Karpas-422 (cell line): ENCODE measurements around the gene AMDHD1. TPM values are rescaled to one million over a fixed set of nuclear protein-coding genes. Genes with fewer than 3 reads are reported as not detected.

Source experiments
- DNase-seq: peaks from one replicate; pipeline ENCODE4 v3.0.0-alpha.2; 2015
- H2AFZ ChIP-seq: fragments of 200-600 bp; sonication (generic); 2 replicates; pipeline ENCODE4 v1.6.1; 2014; ENCODE audit warnings: antibody characterized with exemption, low read length, mixed read lengths
- H3K27ac ChIP-seq: fragments of 200-600 bp; sonication (generic); 2 replicates; pipeline ENCODE4 v1.5.1; 2014; ENCODE audit warnings: mild to moderate bottlenecking, low read length, moderate library complexity
- H3K27me3 ChIP-seq: fragments of 200-600 bp; sonication (generic); 2 replicates; pipeline ENCODE4 v1.6.1; 2014; ENCODE audit warnings: low read length, mixed read lengths
- H3K36me3 ChIP-seq: fragments of 200-600 bp; sonication (generic); 2 replicates; pipeline ENCODE4 v1.6.1; 2014; ENCODE audit warnings: low read length, mixed read lengths; ENCODE audit not compliant: insufficient read depth
- H3K4me1 ChIP-seq: fragments of 200-600 bp; sonication (generic); 2 replicates; pipeline ENCODE4 v1.6.1; 2014; ENCODE audit warnings: mild to moderate bottlenecking, low read length, mixed read lengths
- H3K4me2 ChIP-seq: fragments of 200-600 bp; sonication (generic); 2 replicates; pipeline ENCODE4 v1.6.1; 2014; ENCODE audit warnings: low read length, low read depth, mild to moderate bottlenecking; ENCODE audit not compliant: poor library complexity, severe bottlenecking
- H3K4me3 ChIP-seq: fragments of 200-600 bp; sonication (generic); 2 replicates; pipeline ENCODE4 v1.5.1; 2014; ENCODE audit warnings: mild to moderate bottlenecking, antibody characterized with exemption, low read length, mixed read lengths
- H3K79me2 ChIP-seq: fragments of 200-600 bp; sonication (generic); 2 replicates; pipeline ENCODE4 v1.6.1; 2014; ENCODE audit warnings: mild to moderate bottlenecking, low read length, mixed read lengths
- H3K9ac ChIP-seq: fragments of 200-600 bp; sonication (generic); 2 replicates; pipeline ENCODE4 v1.6.0; 2014; ENCODE audit warnings: low read length
- H3K9me2 ChIP-seq: fragments of 200-600 bp; sonication (generic), shearing (Covaris generic); replicated peaks from 2 replicates; pipeline ENCODE4 v1.6.0; 2014; ENCODE audit warnings: mild to moderate bottlenecking, low read length, moderate library complexity; ENCODE audit not compliant: insufficient read depth
- H3K9me3 ChIP-seq: fragments of 300-700, 200-600 bp; sonication (generic); 2 replicates; pipeline ENCODE4 v1.6.1; 2014; ENCODE audit warnings: low read length, mixed read lengths
- H4K20me1 ChIP-seq: fragments of 200-600 bp; sonication (generic); 2 replicates; pipeline ENCODE4 v1.6.1; 2014; ENCODE audit warnings: mild to moderate bottlenecking, antibody characterized with exemption, low read length, low read depth; ENCODE audit not compliant: insufficient read depth
- total RNA-seq: library from RNA; depleted of rRNA; stranded (reverse); fragments of >200 nt; shearing (Covaris generic); gene quantifications from 2 replicates; pipeline ENCODE4 v1.2.3, GENCODE V29; 2014; ENCODE audit warnings: low replicate concordance

Gene AMDHD1
- total RNA-seq, 1 experiment from 2014 or later = 0.56 TPM

DNA sequence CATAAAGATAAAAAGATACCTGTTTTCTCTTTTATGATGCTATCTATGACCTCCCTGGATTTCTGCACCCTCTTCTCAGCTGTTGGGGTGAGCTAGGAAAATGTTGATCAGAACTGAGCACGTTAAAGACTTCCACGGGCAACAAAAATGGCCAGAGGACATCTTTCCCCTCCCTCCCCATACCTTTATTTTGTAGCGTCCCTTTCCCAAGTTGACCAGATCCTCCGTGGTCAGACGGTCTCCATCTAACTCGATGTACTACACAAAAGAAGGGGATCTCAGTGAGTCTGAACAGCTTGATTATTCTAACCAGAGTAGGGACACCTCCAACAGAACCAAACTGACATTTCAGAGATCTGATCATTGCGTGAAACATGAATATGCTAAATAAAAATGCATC is 50.8 kb downstream of the AMDHD1 start:
- H3K9me2 ChIP-seq = no peaks in the 10 kb centered on the region
- H3K4me1 ChIP-seq = peaks cover 2% of the 10 kb centered on the region; the same call in 1 of the 2 replicates
- H3K4me2 ChIP-seq = no peak overlapping the region
- H3K79me2 ChIP-seq = no peaks in the 10 kb centered on the region
- no peaks in the 10 kb centered on the region for H3K36me3 ChIP-seq
- no peak overlapping the region for H2AFZ ChIP-seq
- DNase-seq = no peak
- no peak overlapping the region for H3K4me3 ChIP-seq
- no peak overlapping the region for H3K27ac ChIP-seq
- no peaks in the 10 kb centered on the region for H3K27me3 ChIP-seq
- no peak overlapping the region for H3K9ac ChIP-seq
- H4K20me1 ChIP-seq = no peaks in the 10 kb centered on the region
- H3K9me3 ChIP-seq = no peaks in the 10 kb centered on the region

DNA sequence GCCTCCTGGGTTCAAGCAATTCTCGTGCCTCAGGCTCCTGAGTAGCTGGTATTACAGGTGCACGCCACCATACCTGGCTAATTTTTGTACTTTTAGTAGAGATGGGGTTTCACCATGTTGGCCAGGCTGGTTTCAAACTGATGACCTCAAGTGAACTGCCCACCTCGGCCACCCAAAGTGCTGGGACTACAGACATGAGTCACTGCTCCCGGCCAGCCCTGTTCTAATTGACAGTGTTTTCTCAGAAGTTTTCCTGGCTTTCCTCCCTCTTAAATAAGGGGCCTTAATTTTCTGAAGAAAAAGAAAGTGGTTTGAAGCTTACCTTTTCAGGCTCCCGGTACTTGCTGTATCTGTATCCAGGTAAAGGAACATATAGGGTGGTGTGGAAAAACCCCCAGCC is 51.3 kb downstream of the AMDHD1 start:
- H3K27ac ChIP-seq = no peak overlapping the region
- H2AFZ ChIP-seq = no peak overlapping the region
- no peaks in the 10 kb centered on the region for H3K36me3 ChIP-seq
- no peaks in the 10 kb centered on the region for H3K9me3 ChIP-seq
- H3K9ac ChIP-seq = no peak overlapping the region
- H3K4me1 ChIP-seq = peaks cover 3% of the 10 kb centered on the region; the same call in 1 of the 2 replicates
- no peaks in the 10 kb centered on the region for H3K79me2 ChIP-seq
- H3K9me2 ChIP-seq = no peaks in the 10 kb centered on the region
- no peak overlapping the region for H3K4me3 ChIP-seq
- H3K4me2 ChIP-seq = no peak overlapping the region
- DNase-seq = no peak
- H4K20me1 ChIP-seq = no peaks in the 10 kb centered on the region
- no peaks in the 10 kb centered on the region for H3K27me3 ChIP-seq

DNA sequence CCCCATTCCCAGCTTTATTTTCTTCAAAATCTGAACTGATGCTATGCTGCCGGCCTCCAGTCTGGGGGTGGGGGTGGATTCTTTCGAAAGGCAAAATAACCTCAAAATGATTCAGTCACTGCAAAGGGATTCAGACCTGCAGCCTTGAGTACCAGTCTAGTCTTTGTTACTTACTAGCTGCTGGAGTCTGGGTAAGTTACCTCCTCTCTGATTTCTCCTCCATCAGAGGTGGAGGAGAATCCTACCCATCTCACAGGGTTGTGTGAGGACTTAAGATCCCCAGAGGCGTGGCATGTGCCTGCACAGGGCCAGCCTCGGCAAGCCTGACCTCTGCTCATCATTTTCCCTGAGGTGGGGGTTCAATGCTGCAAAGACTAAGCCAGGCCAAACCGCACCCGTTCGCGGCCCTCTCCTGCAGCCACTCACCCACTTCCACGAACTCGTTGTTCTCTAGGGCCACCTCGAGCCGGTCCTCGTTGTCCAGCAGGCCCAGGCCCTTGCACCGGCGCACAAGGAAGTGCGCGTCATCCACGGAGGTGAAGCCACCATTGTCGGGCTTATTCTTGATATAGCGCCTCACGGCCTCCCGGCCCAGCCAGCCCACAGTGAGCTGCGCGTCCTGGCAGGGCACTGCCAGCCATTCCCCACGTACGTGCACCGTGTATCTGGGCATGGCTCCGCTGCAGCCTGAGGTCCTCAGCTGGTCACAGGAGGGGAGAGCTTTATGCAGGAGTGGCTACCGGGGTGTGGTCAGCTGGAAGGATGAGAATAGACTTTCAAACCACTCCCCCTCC is 52.3 kb downstream of the AMDHD1 start:
- Histone ChIP-seq H3K27me3 (no peaks in the 10 kb centered on the region), H3K79me2 (no peaks in the 10 kb centered on the region), H3K9ac (no peak overlapping the region), H2AFZ (no peak overlapping the region), H4K20me1 (no peaks in the 10 kb centered on the region), H3K36me3 (no peaks in the 10 kb centered on the region), H3K27ac (no peak overlapping the region), H3K4me1 (peaks cover 3% of the 10 kb centered on the region; the same call in 1 of the 2 replicates), H3K4me2 (no peak overlapping the region), H3K9me3 (no peaks in the 10 kb centered on the region), H3K4me3 (no peak overlapping the region), H3K9me2 (no peaks in the 10 kb centered on the region)
- no peak for DNase-seq

DNA sequence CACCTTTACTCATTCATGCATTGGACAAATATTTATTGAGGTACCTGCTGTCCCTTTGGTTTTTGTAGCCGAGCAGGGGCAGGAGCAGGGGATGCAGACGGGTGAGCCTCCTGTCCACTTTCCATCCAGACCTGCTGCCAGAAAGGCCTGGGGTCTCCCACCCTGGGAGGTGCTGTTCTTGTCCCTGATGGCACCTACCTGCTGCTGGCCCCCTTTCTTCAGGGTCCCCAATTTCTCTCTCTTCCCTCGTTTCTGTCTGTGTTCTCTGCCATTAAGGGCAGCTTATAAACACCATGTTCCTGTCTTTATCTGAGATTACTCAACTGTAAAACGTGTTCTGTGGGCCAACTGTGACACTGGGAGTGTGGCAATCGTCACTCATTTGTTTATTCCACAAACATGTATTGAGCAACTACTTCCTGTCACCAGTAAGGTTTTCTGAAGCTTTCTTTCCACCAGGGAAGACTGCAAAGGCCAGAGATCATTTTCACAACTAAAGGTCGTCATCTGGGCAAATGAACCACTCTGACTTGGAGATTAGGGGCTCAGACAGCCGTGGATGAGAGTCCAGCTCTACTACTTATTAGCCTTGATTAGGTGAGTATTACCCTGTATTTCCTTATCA is 53.0 kb downstream of the AMDHD1 start, which contains the start of gene HAL:
TSS of gene HAL (minus strand) at position 311 of the 625 bp plus-strand sequence. CDS start 434 bp downstream, outside the sequence.
- no peaks in the 10 kb centered on the region for H3K9me2 ChIP-seq
- peaks cover 3% of the 10 kb centered on the region; the same call in 1 of the 2 replicates for H3K4me1 ChIP-seq
- no peaks in the 10 kb centered on the region for H3K9me3 ChIP-seq
- no peak for DNase-seq
- H3K27ac ChIP-seq = no peak within 1 kb of the TSS
- no peaks in the 10 kb centered on the region for H3K36me3 ChIP-seq
- H3K9ac ChIP-seq = no peak within 1 kb of the TSS
- no peak within 1 kb of the TSS for H2AFZ ChIP-seq
- H3K79me2 ChIP-seq = no peaks in the 10 kb centered on the region
- H3K4me3 ChIP-seq = no peak within 1 kb of the TSS
- no peaks in the 10 kb centered on the region for H4K20me1 ChIP-seq
- no peak within 1 kb of the TSS for H3K4me2 ChIP-seq
- no peaks in the 10 kb centered on the region for H3K27me3 ChIP-seq

DNA sequence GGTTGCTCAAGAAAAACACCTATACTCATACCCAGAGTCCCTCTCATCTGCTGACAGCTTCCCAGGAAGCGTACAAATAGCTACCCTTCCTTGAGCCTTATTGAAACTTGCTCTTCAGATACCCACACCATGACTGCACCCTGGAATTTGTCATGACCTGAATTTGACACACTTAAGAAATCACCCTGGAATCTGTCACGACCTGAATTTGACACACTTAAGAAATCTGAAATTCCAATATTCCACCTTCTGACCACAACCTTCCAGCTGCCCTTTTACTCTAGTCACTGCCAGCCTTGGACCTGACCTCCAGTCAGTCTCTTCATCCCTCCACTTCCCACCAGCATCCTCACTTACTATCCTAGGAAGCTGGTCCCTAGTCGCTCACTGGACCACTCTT is 54.1 kb downstream of the AMDHD1 start:
- Histone ChIP-seq H4K20me1 (no peaks in the 10 kb centered on the region), H3K9ac (no peak overlapping the region), H3K79me2 (no peaks in the 10 kb centered on the region), H3K4me1 (peaks cover 3% of the 10 kb centered on the region; the same call in 1 of the 2 replicates), H3K27ac (no peak overlapping the region), H3K27me3 (no peaks in the 10 kb centered on the region), H3K9me2 (no peaks in the 10 kb centered on the region), H3K4me2 (no peak overlapping the region), H3K9me3 (no peaks in the 10 kb centered on the region), H3K36me3 (no peaks in the 10 kb centered on the region; the same call in 1 of the 2 replicates), H3K4me3 (no peak overlapping the region), H2AFZ (no peak overlapping the region)
- no peak for DNase-seq

DNA sequence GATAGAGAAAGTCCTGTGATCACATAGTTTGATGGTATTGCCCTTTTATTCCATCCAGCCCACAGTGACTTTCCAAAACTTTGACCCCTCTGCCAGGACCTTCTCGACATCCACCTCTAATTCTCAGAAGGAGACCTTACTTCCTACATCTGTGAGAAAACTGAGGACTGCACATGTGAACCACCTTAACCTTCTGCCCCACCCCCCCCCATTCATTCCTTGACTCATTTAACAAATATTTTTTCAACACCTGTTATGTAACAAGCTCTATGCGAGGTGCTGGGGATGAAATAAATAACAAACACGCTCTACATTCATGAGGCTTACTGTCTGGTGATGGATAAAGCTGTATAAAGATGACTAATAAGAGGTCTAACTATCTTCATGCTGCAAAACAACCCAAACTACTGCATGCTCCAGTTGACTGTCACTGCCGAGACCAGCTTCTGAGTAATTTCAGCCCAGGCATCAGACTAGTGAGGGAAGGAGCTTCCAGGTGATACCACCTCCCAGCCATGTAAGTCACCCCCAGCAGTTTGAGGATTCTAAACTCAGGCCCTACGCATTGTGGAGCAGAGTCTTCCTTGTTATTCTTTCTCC is 54.9 kb downstream of the AMDHD1 start:
- H3K36me3 ChIP-seq = no peaks in the 10 kb centered on the region; the same call in 1 of the 2 replicates
- H3K9me2 ChIP-seq = no peaks in the 10 kb centered on the region
- H3K27me3 ChIP-seq = no peaks in the 10 kb centered on the region
- no peak overlapping the region for H3K4me3 ChIP-seq
- no peaks in the 10 kb centered on the region for H3K9me3 ChIP-seq
- no peak for DNase-seq
- H4K20me1 ChIP-seq = no peaks in the 10 kb centered on the region
- H2AFZ ChIP-seq = no peak overlapping the region
- no peak overlapping the region; the same call in 1 of the 2 replicates for H3K9ac ChIP-seq
- H3K27ac ChIP-seq = no peak overlapping the region
- H3K4me1 ChIP-seq = peaks cover 3% of the 10 kb centered on the region; the same call in 1 of the 2 replicates
- H3K79me2 ChIP-seq = no peaks in the 10 kb centered on the region
- no peak overlapping the region for H3K4me2 ChIP-seq

DNA sequence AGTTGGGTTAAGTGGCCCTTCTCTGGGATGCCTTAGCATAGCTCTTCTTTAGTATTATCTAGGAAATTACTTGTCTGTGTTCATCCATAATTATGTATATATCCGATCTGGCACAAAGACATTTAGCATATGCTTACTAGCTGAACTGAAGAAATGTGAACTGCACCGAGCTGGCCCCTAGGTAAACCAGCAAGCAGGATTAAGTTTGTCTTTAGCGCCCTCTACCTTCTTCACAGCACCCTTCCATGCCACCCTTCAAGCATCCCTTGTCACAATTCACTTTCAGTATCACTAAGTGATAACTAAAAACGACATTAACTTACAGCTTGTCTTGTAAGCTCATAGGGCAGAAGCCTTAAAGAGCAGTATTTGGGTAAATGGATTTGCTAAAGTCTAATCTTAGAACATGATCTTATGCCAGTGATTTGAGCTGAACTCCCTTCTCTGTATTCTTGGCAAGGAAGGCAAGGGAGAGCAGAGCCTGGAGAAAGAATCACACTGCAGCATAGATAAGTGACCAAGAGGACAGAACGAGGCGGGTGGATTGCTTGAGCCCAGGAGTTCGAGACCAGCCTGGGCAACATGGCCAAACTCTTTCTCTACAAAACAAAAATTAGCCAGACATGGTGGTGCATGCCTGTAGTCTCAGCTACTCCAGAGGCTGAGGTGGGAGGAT is 55.6 kb downstream of the AMDHD1 start:
- Histone ChIP-seq H3K27ac (no peak overlapping the region), H3K4me2 (no peak overlapping the region)
- DNase-seq = peak; percentile 90

More for the DNA sequence above, 55.6 kb downstream of the AMDHD1 start:
- Histone ChIP-seq H3K27me3 (no peaks in the 10 kb centered on the region), H3K36me3 (peaks cover 3% of the 10 kb centered on the region; the same call in 1 of the 2 replicates), H3K9me2 (no peaks in the 10 kb centered on the region), H3K9me3 (no peaks in the 10 kb centered on the region), H3K9ac (no peak overlapping the region; the same call in 1 of the 2 replicates), H3K4me3 (no peak overlapping the region), H3K4me1 (peaks cover 3% of the 10 kb centered on the region; the same call in 1 of the 2 replicates), H4K20me1 (no peaks in the 10 kb centered on the region), H2AFZ (no peak overlapping the region), H3K79me2 (no peaks in the 10 kb centered on the region)
